ENCODE results near the gene RHOC. TPM values are rescaled to one million over a fixed set of nuclear protein-coding genes. Genes with fewer than 3 reads are reported as not detected.

The RHOC gene
- total and polyA plus RNA-seq, 4 donors: 50.4 to 102 (median 68.8) TPM

DNA sequence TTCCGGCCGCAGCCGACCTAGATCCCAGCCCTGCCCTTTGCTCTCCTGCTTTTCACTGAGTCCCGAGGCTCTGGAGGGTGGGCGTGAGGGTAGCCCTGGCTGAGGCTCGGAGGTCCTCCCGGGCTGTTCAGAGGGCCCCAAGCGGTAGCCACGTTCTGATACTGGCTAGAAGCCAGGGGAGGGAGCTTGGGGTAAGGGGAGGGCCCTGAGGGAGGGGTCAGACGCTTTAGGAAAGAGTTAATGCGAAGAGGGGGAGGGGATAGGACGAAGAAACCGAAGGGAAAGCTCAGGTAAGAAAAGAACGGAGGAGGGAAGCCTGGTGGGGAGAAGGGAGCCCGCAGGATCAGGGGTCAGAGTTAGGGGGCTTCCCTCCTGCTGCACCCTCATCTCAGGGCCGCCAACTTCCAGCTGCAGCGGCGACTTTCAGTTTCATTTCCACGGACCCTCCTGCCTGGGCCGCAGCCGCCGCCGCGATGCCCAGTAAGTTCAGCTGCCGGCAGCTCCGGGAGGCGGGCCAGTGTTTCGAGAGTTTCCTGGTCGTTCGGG, 32.4 kb downstream of the RHOC start, which contains the start of gene MOV10 (continued):
- TF ChIP-seq RXRA (IDR thresholded peaks at IDR 0.05) (peak in 1 of 2 donors; percentile 9), FOXA2 (IDR thresholded peaks at IDR 0.05) (no peak), YY1 (IDR thresholded peaks at IDR 0.05) (no peak), HNF4G (IDR thresholded peaks at IDR 0.05) (peak; percentile 13), GABPA (IDR thresholded peaks at IDR 0.05 in 1 of 2, conservative IDR thresholded peaks at IDR 0.05 in 1 of 2) (no peak), EGR1 (IDR thresholded peaks at IDR 0.05; ENCODE audit: low read depth in 2 of 2) (no peak), SP1 (IDR thresholded peaks at IDR 0.05) (peak; percentile 48)

DNA sequence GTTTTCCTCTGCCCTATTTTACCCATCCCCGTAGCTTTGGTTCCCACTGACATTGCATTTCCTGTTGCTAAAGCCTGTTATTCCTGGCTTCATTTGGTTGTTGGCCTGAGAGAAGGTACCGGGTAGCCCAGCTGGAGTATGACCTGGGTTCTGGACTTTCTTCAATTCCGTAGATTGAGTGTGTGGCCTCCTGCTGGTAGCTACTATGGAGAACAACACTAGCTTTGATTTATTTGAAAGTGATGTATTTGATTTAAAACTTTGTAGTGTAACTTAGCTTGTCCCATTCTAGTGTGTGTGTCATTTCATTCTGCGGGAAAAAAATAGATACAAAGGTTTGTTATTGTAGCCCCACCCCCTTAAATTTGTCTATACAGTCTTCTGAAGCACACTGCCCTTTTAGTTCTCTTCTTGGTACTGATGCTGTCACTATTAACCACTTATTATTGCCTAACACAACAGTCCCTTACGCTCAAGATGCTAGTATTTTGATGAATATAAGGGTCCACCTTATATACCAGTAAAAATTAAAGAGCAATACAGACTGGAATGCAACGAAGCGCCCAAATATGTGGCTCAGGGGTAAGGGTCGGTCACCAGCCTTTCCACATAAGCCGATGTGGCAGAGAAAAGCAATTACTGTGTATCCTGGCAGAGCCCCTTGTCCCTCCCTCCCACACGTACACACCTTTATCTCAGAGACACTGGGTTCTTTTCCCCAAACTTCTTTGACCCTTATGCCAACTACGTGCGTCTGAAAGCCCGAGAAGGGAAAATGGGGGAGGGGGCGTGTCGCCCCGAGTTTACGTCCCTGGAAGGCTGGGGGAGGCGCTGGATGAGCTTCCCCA, 33.1 kb downstream of the RHOC start:
- peak overlapping the region; percentile 79 to 82 for H3K9ac ChIP-seq (ENCODE audit: low read depth in 1 of 2, low read length in 2 of 2)
- peak overlapping the region; percentile 71 to 98 (median 94) for H3K4me3 ChIP-seq (ENCODE audit: low read depth in 1 of 3, low read length in 3 of 3)
- no peaks in the 10 kb centered on the region for H3K9me3 ChIP-seq (ENCODE audit: control insufficient read depth in 4 of 4, low read length in 3 of 4)
- no peak for DNase-seq (ENCODE audit: low spot score)
- H3K27ac ChIP-seq (ENCODE audit: low read depth in 1 of 2, low read length in 2 of 2): peak overlapping the region; percentile 89 to 96
- peaks cover 0 to 26% (median 21%) of the 10 kb centered on the region in 4 donors for H3K4me1 ChIP-seq (ENCODE audit: control insufficient read depth in 4 of 4, insufficient read depth in 4 of 4, low read length in 3 of 4)
- H3K27me3 ChIP-seq (ENCODE audit: control insufficient read depth in 4 of 4, insufficient read depth in 4 of 4, low read length in 3 of 4): no peaks in the 10 kb centered on the region
- TF ChIP-seq TAF1 (conservative IDR thresholded peaks at IDR 0.05) (no peak), NR2F2 (IDR thresholded peaks at IDR 0.05) (no peak), RAD21 (IDR thresholded peaks at IDR 0.05) (peak; percentile 62 to 77), EGR1 (IDR thresholded peaks at IDR 0.05; ENCODE audit: low read depth in 2 of 2) (no peak), RXRA (IDR thresholded peaks at IDR 0.05) (peak in 1 of 2 donors; percentile 38), YY1 (IDR thresholded peaks at IDR 0.05) (no peak), GABPA (IDR thresholded peaks at IDR 0.05 in 1 of 2, conservative IDR thresholded peaks at IDR 0.05 in 1 of 2) (no peak), SP1 (IDR thresholded peaks at IDR 0.05) (peak; percentile 23), HNF4G (IDR thresholded peaks at IDR 0.05) (peak; percentile 31), JUND (IDR thresholded peaks at IDR 0.05) (peak in 1 of 2 donors; percentile 6), FOXA1 (IDR thresholded peaks at IDR 0.05) (no peak), HNF4A (conservative IDR thresholded peaks at IDR 0.05) (peak; percentile 63 to 84), FOXA2 (IDR thresholded peaks at IDR 0.05) (no peak)
- TF ChIP-seq, protein P1, sequence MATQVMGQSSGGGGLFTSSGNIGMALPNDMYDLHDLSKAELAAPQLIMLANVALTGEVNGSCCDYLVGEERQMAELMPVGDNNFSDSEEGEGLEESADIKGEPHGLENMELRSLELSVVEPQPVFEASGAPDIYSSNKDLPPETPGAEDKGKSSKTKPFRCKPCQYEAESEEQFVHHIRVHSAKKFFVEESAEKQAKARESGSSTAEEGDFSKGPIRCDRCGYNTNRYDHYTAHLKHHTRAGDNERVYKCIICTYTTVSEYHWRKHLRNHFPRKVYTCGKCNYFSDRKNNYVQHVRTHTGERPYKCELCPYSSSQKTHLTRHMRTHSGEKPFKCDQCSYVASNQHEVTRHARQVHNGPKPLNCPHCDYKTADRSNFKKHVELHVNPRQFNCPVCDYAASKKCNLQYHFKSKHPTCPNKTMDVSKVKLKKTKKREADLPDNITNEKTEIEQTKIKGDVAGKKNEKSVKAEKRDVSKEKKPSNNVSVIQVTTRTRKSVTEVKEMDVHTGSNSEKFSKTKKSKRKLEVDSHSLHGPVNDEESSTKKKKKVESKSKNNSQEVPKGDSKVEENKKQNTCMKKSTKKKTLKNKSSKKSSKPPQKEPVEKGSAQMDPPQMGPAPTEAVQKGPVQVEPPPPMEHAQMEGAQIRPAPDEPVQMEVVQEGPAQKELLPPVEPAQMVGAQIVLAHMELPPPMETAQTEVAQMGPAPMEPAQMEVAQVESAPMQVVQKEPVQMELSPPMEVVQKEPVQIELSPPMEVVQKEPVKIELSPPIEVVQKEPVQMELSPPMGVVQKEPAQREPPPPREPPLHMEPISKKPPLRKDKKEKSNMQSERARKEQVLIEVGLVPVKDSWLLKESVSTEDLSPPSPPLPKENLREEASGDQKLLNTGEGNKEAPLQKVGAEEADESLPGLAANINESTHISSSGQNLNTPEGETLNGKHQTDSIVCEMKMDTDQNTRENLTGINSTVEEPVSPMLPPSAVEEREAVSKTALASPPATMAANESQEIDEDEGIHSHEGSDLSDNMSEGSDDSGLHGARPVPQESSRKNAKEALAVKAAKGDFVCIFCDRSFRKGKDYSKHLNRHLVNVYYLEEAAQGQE (IDR thresholded peaks at IDR 0.05): no peak
- TF ChIP-seq, protein P2, sequence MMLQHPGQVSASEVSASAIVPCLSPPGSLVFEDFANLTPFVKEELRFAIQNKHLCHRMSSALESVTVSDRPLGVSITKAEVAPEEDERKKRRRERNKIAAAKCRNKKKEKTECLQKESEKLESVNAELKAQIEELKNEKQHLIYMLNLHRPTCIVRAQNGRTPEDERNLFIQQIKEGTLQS (IDR thresholded peaks at IDR 0.05): no peak
- TF ChIP-seq, protein P3, sequence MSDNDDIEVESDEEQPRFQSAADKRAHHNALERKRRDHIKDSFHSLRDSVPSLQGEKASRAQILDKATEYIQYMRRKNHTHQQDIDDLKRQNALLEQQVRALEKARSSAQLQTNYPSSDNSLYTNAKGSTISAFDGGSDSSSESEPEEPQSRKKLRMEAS (IDR thresholded peaks at IDR 0.05): no peak
- TF ChIP-seq, protein P4, sequence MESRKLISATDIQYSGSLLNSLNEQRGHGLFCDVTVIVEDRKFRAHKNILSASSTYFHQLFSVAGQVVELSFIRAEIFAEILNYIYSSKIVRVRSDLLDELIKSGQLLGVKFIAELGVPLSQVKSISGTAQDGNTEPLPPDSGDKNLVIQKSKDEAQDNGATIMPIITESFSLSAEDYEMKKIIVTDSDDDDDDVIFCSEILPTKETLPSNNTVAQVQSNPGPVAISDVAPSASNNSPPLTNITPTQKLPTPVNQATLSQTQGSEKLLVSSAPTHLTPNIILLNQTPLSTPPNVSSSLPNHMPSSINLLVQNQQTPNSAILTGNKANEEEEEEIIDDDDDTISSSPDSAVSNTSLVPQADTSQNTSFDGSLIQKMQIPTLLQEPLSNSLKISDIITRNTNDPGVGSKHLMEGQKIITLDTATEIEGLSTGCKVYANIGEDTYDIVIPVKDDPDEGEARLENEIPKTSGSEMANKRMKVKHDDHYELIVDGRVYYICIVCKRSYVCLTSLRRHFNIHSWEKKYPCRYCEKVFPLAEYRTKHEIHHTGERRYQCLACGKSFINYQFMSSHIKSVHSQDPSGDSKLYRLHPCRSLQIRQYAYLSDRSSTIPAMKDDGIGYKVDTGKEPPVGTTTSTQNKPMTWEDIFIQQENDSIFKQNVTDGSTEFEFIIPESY (IDR thresholded peaks at IDR 0.05): no peak
- TF ChIP-seq, protein P5, sequence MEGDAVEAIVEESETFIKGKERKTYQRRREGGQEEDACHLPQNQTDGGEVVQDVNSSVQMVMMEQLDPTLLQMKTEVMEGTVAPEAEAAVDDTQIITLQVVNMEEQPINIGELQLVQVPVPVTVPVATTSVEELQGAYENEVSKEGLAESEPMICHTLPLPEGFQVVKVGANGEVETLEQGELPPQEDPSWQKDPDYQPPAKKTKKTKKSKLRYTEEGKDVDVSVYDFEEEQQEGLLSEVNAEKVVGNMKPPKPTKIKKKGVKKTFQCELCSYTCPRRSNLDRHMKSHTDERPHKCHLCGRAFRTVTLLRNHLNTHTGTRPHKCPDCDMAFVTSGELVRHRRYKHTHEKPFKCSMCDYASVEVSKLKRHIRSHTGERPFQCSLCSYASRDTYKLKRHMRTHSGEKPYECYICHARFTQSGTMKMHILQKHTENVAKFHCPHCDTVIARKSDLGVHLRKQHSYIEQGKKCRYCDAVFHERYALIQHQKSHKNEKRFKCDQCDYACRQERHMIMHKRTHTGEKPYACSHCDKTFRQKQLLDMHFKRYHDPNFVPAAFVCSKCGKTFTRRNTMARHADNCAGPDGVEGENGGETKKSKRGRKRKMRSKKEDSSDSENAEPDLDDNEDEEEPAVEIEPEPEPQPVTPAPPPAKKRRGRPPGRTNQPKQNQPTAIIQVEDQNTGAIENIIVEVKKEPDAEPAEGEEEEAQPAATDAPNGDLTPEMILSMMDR (IDR thresholded peaks at IDR 0.05; ENCODE audit: low read depth, low read length, missing input control): peak; percentile 51
- peaks cover 3 to 19% (median 15%) of the 10 kb centered on the region in 4 donors for H3K36me3 ChIP-seq (ENCODE audit: control insufficient read depth in 4 of 4, insufficient read depth in 3 of 4, low read depth in 1 of 4, low read length in 3 of 4)
- WGBS: 3% methylated on average over 18 of the region's 18 CpGs

Measured in liver (tissue), 9 donors.